K562 (cell line): ENCODE measurements around the gene PSMA5. TPM values are rescaled to one million over a fixed set of nuclear protein-coding genes. Genes with fewer than 3 reads are reported as not detected.
A peak's percentile ranks its signal among the peaks of the same experiment; 100 is the strongest.

Experiments used
- CBFB ChIP-seq: sonication (generic); formaldehyde crosslinking; IDR thresholded peaks from 2 replicates; pipeline ENCODE4 v1.4.0; 2020; ENCODE audit warnings: mild to moderate bottlenecking, missing genetic modification reagents
- CREB1 ChIP-seq, 2 experiments: sonication (generic) in 1 of 2; formaldehyde crosslinking in 1 of 2; IDR thresholded peaks; 2 replicates each; pipeline versions ENCODE4 v1.6.1 to v1.8.0; 2012 to 2022; ENCODE audit warnings: inconsistent platforms in 1 of 2, mild to moderate bottlenecking in 1 of 2, missing genetic modification reagents in 1 of 2, moderate library complexity in 1 of 2
- ELF1 ChIP-seq: fragments of 200-800 bp; sonication (Bioruptor generic); IDR thresholded peaks from 2 replicates; pipeline ENCODE4 v1.6.1; 2016; ENCODE audit warnings: missing genetic modification characterization, missing compliant biosample characterization
- ESRRA ChIP-seq: fragments of 450-650 bp; IDR thresholded peaks from 2 replicates; pipeline ENCODE4 v1.6.1; 2014; ENCODE audit warnings: low read depth, mild to moderate bottlenecking, moderate library complexity, borderline replicate concordance
- ETV1 ChIP-seq: fragments of 450-650 bp; conservative IDR thresholded peaks from 2 replicates; pipeline ENCODE4 v1.6.1; 2016; ENCODE audit warnings: missing genetic modification characterization, control low read depth, low read depth, missing compliant biosample characterization
- GTF2E2 ChIP-seq: fragments of 200-800 bp; sonication (Bioruptor generic); IDR thresholded peaks from 2 replicates; pipeline ENCODE4 v1.6.1; 2016; ENCODE audit warnings: missing genetic modification characterization, missing compliant biosample characterization
- HDAC6 ChIP-seq: IDR thresholded peaks from 2 replicates; pipeline ENCODE4 v1.6.1; 2012; ENCODE audit warnings: low read depth, mild to moderate bottlenecking, control low read depth, inconsistent platforms, low read length, moderate library complexity
- HEY1 ChIP-seq: fragments of 250-450 bp; sonication (Bioruptor Pico); IDR thresholded peaks from 2 replicates; pipeline ENCODE4 v1.5.0; 2020; ENCODE audit warnings: mild to moderate bottlenecking, moderate library complexity, borderline replicate concordance
- KLF10 ChIP-seq: fragments of 250-450 bp; sonication (Bioruptor Pico); IDR thresholded peaks from 2 replicates; pipeline ENCODE4 v1.6.1; 2021; ENCODE audit warnings: matching md5 sums
- MXI1 ChIP-seq: IDR thresholded peaks from 2 replicates; pipeline ENCODE4 v1.6.1; 2011; ENCODE audit warnings: low read depth, mild to moderate bottlenecking, improper control_type of control experiment, low read length
- NBN ChIP-seq: fragments of 450-650 bp; IDR thresholded peaks from 2 replicates; pipeline ENCODE4 v1.6.1; 2016; ENCODE audit warnings: low read depth, mild to moderate bottlenecking
- PHB ChIP-seq: fragments of 250-450 bp; sonication (Bioruptor Pico); IDR thresholded peaks from 2 replicates; pipeline ENCODE4 v1.5.0; 2021
- PHB2 ChIP-seq: fragments of 450-650 bp; IDR thresholded peaks from 2 replicates; pipeline ENCODE4 v1.6.1; 2017; ENCODE audit warnings: low read depth
- POLR3A ChIP-seq: IDR thresholded peaks from 2 replicates; pipeline ENCODE4 v1.6.1; 2011; ENCODE audit warnings: borderline replicate concordance, mild to moderate bottlenecking, moderate library complexity; ENCODE audit not compliant: insufficient read length, insufficient read depth; ENCODE audit errors: extremely low read depth
- SAP30 ChIP-seq: fragments of 200-600 bp; sonication (generic); IDR thresholded peaks from 2 replicates; pipeline ENCODE4 v1.6.1; 2012; ENCODE audit warnings: borderline replicate concordance, low read depth, mild to moderate bottlenecking, moderate library complexity, low read length, control low read depth, inconsistent platforms; ENCODE audit not compliant: insufficient read depth, poor library complexity, severe bottlenecking
- SIN3B ChIP-seq: fragments of 450-650 bp; IDR thresholded peaks from 2 replicates; pipeline ENCODE4 v1.6.1; 2017; ENCODE audit warnings: low read depth, mild to moderate bottlenecking, moderate library complexity
- SREBF1 ChIP-seq: fragments of 150-350 bp; IDR thresholded peaks from 2 replicates; pipeline ENCODE4 v1.6.1; 2014; ENCODE audit warnings: antibody characterized with exemption, low read depth, low read length, borderline replicate concordance
- TAF9B ChIP-seq: fragments of 450-650 bp; IDR thresholded peaks from 2 replicates; pipeline ENCODE4 v1.6.1; 2018; ENCODE audit warnings: mild to moderate bottlenecking; ENCODE audit not compliant: partially characterized antibody
- TCFL5 ChIP-seq: fragments of 250-450 bp; sonication (Bioruptor Pico); conservative IDR thresholded peaks from 2 replicates; pipeline ENCODE4 v1.6.1; 2021; ENCODE audit warnings: mild to moderate bottlenecking, moderate library complexity, matching md5 sums
- XRCC3 ChIP-seq: fragments of 450-650 bp; IDR thresholded peaks from 2 replicates; pipeline ENCODE4 v1.6.1; 2017; ENCODE audit warnings: mild to moderate bottlenecking, moderate library complexity
- ZNF134 ChIP-seq: fragments of 250-450 bp; sonication (Bioruptor Pico); conservative IDR thresholded peaks from 2 replicates; pipeline ENCODE4 v1.4.0; 2020
- polyA plus RNA-seq, 8 experiments: library from polyadenylated mRNA; depleted of rRNA in 4 of 8; stranded (reverse) in 5 of 8; unstranded in 3 of 8; fragments of >200 nt; fragmentation: Nextera tagmentation in 2 of 8; fragmentation: Illumina TruSeq in 1 of 8; extraction: Ambion mirVana in 2 of 8; extraction: Trizol in 1 of 8; gene quantifications; 2 replicates each; pipeline versions ENCODE4 v1.2.1 to v1.2.3, GENCODE V29; 2011 to 2014; ENCODE audit warnings: inconsistent platforms in 1 of 8, missing spikeins in 1 of 8
- total RNA-seq, 7 experiments: library from RNA; depleted of rRNA in 6 of 7; stranded (reverse); fragments of >200 nt in 6 of 7; fragmentation: Illumina TruSeq in 2 of 7; extraction: Trizol in 2 of 7; gene quantifications; 2 replicates each; pipeline versions ENCODE4 v1.2.1 to v1.2.3, GENCODE V29; 2011 to 2021; ENCODE audit warnings: low replicate concordance in 1 of 7
- TF ChIP-seq, protein P1 (sequence below): fragments of 250-450 bp; sonication (Bioruptor Pico); IDR thresholded peaks from 2 replicates; pipeline ENCODE4 v1.8.0; 2022; ENCODE audit warnings: moderate library complexity, mild to moderate bottlenecking, inconsistent platforms
- TF ChIP-seq, protein P2 (sequence below): sonication (generic); formaldehyde crosslinking; IDR thresholded peaks from 2 replicates; pipeline ENCODE4 v1.8.0; 2022; ENCODE audit warnings: mild to moderate bottlenecking, missing genetic modification reagents

PSMA5 gene
- total and polyA plus RNA-seq, 9 of the 15 experiments (the other 6 are each of a cell fraction or from before 2014, with no cell fraction given) = 82.6 to 542 (median 287) TPM

GRCh38 chr1:109426281-109427170 is at the start of gene PSMA5 (continued):
- TF ChIP-seq XRCC3 (no peak), SIN3B (peak; percentile 52; the same call in 1 of the 2 replicates), CREB1 (IDR thresholded peaks at IDR 0.05) (peak; percentile 61; the same call in 1 of the 2 replicates), CREB1 (CRISPR knock-in tag; IDR thresholded peaks at IDR 0.05) (peak; percentile 89), TAF9B (peak; percentile 90), GTF2E2 (no peak; the same call in 1 of the 2 replicates), NBN (no peak; the same call in 1 of the 2 replicates), SAP30 (peak; percentile 82), ETV1 (tag) (peak; percentile 73), ELF1 (peak; percentile 93), PHB2 (no peak), TCFL5 (CRISPR knock-in tag) (no peak), MXI1 (peak; percentile 92), HDAC6 (no peak), ESRRA (peak; percentile 77; the same call in 1 of the 2 replicates), KLF10 (CRISPR knock-in tag) (no peak), SREBF1 (peak; percentile 69; the same call in 1 of the 2 replicates), PHB (CRISPR knock-in tag) (no peak), POLR3A (no peak), CBFB (CRISPR knock-in tag) (no peak), HEY1 (no peak), ZNF134 (CRISPR knock-in tag) (no peak)
- TF ChIP-seq, protein P1, sequence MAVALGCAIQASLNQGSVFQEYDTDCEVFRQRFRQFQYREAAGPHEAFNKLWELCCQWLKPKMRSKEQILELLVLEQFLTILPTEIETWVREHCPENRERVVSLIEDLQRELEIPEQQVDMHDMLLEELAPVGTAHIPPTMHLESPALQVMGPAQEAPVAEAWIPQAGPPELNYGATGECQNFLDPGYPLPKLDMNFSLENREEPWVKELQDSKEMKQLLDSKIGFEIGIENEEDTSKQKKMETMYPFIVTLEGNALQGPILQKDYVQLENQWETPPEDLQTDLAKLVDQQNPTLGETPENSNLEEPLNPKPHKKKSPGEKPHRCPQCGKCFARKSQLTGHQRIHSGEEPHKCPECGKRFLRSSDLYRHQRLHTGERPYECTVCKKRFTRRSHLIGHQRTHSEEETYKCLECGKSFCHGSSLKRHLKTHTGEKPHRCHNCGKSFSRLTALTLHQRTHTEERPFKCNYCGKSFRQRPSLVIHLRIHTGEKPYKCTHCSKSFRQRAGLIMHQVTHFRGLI = no peak
- TF ChIP-seq, protein P2, sequence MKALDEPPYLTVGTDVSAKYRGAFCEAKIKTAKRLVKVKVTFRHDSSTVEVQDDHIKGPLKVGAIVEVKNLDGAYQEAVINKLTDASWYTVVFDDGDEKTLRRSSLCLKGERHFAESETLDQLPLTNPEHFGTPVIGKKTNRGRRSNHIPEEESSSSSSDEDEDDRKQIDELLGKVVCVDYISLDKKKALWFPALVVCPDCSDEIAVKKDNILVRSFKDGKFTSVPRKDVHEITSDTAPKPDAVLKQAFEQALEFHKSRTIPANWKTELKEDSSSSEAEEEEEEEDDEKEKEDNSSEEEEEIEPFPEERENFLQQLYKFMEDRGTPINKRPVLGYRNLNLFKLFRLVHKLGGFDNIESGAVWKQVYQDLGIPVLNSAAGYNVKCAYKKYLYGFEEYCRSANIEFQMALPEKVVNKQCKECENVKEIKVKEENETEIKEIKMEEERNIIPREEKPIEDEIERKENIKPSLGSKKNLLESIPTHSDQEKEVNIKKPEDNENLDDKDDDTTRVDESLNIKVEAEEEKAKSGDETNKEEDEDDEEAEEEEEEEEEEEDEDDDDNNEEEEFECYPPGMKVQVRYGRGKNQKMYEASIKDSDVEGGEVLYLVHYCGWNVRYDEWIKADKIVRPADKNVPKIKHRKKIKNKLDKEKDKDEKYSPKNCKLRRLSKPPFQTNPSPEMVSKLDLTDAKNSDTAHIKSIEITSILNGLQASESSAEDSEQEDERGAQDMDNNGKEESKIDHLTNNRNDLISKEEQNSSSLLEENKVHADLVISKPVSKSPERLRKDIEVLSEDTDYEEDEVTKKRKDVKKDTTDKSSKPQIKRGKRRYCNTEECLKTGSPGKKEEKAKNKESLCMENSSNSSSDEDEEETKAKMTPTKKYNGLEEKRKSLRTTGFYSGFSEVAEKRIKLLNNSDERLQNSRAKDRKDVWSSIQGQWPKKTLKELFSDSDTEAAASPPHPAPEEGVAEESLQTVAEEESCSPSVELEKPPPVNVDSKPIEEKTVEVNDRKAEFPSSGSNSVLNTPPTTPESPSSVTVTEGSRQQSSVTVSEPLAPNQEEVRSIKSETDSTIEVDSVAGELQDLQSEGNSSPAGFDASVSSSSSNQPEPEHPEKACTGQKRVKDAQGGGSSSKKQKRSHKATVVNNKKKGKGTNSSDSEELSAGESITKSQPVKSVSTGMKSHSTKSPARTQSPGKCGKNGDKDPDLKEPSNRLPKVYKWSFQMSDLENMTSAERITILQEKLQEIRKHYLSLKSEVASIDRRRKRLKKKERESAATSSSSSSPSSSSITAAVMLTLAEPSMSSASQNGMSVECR (CRISPR knock-in tag) = peak; percentile 91
